MV-4-11 (cell line): ENCODE data around the gene TRNAU1AP.

ENCODE experiments used
- DNase-seq: peaks from one replicate; lab custom pipeline; 2025; lab: John Stamatoyannopoulos, UW

Gene TRNAU1AP

DNA sequence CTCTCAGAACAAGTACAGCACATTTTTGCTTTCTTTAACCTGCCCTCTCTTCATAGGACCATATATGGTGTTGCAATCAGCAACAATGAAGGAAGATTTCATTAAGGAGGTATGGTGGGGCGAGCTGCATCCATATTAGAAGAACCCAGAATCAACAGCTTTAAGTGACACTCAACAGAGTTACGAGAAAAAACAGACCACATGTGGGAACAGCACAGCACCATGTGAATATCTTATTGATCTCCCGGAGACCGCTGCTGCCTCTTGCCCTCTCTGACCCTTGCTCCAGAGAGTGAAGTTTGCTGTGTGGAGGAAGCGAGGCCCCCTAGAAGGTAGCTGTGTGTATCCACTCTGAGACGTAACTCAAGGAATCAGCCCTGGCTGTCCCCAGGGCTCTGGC, 52.1 kb downstream of the TRNAU1AP start:
- DNase-seq, result no peak

DNA sequence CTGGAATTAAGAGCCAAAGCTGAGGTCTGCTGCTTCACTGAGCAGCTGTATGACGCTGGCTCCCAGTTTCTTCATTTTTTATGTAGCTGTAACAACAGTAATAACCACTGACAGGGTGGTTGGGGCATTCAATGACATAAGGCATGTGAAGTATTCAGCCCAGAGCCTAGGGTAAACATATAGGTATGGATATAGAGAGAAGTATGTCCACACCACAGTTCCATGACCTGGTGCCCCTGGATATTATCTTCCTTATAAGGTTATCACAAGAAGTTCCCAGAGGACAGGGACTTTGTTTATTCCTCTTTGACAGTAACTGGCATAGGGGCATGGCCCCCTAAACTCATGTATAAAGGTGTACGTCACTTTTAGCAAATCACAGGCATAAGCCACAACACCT, 53.9 kb downstream of the TRNAU1AP start:
- DNase-seq, result no peak

DNA sequence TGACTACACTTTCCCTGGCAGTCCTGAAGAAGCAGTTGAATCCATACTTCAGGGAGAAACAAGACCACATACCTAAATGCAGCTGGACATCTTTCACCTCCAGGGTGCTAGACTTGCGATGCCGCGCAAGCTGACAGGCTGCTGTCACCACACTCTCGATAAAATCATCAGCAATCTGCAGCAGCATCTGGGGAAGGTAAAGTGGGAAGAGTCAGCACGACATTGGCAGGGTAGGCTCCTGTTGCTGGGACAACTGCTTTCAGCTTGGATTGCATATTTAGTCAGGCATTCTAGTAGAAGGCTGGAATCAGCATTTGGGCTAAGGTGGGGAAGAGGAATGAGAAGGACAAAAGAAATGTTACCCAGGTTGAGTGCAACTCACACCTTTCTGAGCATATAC, 60.3 kb downstream of the TRNAU1AP start:
- no peak for DNase-seq
